CD4-positive, alpha-beta T cell treated with Interleukin-4 for 4 hours (primary cell): ENCODE data around the gene UCP2.
A peak's percentile ranks its signal among the peaks of the same experiment; 100 is the strongest.
"Not testable (repeated sequence)": the region's sequence is repeated elsewhere in the genome, so short reads cannot be mapped to it uniquely, and the experiment has no call there.

Experiments
- DNase-seq: peaks from one replicate; pipeline ENCODE4 v3.0.0-alpha.2; 2020

Gene UCP2

DNA sequence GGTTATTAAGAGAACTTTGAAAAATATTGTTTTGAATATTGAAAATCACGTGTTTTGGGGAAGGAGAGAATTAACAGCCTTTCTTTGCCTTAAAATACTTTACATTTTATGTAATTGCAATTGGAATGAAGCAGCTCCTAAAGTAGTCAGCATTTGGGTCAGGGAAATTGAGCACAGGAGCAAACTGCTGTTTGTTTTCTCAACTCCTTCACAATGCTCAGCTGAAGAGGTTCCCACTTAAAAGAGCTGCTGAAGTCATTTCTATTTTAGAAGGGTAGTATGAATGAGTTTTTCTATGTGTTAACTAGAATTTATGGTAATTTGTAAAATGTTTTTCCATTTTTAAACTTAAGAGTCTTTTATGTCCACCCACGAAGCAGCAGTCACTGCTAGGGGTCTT is 8.1 kb upstream of the UCP2 start:
- no peak for DNase-seq

DNA sequence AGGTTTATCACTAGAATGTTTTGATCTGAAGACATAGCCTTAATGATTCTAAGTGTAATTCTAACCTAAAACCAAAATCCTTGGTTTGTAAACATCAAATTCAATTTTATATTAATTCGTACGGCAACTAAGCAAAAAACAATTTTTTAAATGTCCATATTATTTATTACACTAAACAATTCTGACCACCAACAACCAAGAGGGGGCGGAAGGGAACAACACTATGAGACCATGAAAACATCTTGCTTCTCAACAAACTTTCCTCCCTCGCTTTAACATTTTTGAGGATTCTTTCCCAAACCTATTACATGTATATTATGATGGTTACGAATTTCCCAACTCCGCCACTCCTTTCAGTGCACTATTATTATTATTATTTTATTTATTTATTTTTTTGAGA is 6.5 kb upstream of the UCP2 start:
- DNase-seq: no peak

GRCh38 chr11:73988227-73988626 is 5.6 kb upstream of the UCP2 start:
- DNase-seq: no peak

GRCh38 chr11:73985661-73986060 is 3.0 kb upstream of the UCP2 start:
- not testable (repeated sequence) for DNase-seq

DNA sequence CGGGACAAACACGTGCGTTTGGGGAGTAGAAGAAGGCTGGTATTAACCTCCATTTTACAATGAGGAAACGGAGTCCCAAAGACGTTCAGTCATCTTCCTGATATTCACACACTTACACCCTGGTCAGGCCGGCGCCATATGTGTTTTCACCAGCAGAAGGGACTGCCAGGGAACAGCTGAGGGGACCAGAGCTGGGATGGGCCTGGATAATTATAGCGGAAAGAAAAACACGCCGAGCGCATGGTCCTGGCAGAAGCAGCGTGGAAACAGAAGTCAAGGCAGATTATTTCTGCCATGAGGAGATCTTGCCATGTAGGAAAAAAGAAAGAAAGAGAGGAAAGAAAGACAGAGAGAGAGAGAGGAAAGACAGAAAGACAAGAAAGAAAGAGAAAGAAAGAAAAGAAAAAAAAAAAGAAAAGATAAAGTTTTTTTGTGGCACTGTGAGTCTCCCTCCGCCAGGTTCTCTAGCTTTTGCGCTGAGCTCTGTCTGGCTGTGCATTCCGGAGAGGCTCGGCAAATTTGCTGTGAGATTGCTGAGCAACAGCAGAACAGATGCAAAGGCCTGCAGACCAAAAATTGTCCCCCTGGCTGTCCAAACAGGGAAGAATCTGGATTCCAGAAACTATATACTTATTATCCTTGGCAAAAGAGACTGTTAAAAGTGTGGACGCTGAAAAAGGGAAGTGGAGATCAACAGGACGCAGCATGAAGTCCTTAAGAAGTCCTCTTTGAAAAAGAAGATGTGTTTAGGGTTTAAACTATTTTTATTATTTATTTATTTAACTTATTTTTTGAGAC is 1.3 kb upstream of the UCP2 start:
- no peak for DNase-seq

- peak; percentile 97 for DNase-seq
These were observed 522 bp upstream of the UCP2 start for GRCh38 chr11:73982990-73983740.

DNA sequence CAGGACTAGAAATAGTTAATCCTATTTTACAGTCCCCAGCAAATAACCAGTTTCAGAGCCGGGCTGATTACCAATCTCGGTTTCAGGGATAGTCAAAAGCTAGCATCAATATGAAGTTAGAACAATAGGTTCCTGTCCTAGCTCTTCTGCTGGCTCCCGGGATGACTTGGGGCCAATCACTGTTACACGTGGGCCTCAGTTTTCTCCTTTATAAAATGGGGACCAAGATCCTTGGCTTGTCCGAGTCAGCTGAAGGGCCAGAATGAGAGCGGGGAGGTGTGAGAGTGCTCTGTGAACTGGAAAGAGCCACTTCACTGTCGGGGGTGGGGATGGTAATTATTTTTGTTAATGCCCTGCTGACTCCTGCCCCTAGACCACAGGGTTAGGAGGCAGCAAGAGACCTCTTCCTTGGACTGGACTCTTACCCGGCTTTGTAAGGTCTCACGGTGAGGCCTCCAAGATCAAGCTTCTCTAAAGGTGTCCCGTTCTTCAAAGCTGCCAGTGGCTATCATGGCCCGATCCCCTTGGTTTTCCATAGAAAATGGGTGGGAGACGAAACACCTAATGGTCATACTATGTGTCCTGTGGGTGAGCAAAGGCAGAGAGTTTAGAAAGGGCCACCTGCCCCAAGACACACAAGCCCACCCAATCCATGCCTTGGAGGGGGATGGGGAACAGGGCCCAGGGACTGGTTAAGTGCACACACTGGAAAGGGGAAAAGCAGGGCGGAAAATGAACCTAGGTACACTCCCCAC is 1.4 kb downstream of the UCP2 start:
- peak; percentile 29 for DNase-seq

- peak; percentile 94 for DNase-seq
These were observed 2.4 kb downstream of the UCP2 start for GRCh38 chr11:73980001-73980961.

- no peak for DNase-seq
These were observed 4.0 kb downstream of the UCP2 start for GRCh38 chr11:73978576-73979086.

DNA sequence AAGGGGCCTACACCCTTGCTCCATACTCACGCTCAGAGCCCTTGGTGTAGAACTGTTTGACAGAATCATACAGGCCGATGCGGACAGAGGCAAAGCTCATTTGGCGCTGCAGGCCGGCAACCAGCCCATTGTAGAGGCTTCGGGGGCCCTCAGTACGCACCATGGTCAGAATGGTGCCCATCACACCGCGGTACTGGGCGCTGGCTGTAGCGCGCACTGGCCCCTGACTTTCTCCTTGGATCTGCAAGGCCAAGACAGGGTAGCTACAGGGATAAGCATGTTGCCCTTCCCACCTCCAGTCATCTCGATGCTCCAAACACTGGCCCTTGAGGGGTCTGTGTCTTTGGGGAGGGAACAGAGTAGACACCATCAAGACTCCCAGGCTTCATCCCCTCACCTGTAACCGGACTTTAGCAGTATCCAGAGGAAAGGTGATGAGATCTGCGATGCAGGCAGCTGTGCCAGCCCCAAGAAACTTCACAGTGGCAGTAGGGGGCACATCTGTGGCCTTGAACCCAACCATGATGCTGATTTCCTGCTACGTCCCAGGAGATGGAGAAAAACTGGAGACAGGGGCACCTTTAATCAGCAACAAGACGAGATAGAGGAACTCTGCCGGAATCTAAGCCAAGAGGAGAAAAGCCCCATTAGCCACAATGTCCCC is 4.7 kb downstream of the UCP2 start:
- DNase-seq: no peak

- no peak for DNase-seq
These were observed 6.0 kb downstream of the UCP2 start for GRCh38 chr11:73976451-73977151.

- DNase-seq: no peak
These were observed 7.2 kb downstream of the UCP2 start for GRCh38 chr11:73975479-73975757.

DNA sequence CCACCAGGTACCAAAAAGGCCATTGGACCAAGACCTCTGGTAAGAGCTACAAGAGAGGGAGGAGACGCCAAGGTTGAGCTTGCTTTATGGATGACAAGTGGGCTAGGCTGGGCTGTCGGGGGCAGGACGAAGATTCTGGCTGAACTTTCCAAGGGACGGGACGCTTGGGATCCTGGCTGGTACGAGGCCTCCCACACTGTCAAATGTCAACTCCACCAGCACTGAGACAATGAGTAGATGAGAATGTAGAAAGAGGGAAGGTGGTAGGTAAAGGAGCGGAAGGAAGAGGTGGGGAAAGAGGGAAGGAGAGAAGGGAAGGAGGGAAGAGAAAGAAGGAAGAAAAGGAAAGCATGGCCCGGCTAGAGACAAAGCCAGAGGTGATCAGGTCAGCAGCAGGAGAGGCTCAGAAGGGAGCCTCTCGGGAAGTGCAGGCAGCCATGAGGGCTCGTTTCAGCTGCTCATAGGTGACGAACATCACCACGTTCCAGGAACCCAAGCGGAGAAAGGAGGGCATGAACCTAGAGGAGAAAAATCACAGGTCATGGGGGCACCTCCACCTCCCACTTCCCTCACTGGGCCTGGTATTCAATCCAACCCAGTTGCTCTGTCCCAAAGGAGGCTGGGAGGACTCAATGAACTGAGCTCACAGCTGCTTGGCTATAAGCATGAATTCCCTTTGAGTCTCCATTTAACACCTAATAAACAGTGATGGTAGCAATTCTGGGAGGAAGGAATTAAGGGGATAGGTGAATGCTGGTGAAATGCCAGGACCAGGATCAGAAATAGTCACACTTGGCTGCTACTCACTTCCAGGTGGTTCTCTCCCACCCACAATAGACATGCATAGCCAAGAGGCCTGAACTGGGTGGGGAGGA is 7.8 kb downstream of the UCP2 start:
- DNase-seq: no peak

- no peak for DNase-seq
These were observed 9.8 kb downstream of the UCP2 start for GRCh38 chr11:73972620-73973449.

- peak; percentile 41 for DNase-seq
These were observed 10.5 kb downstream of the UCP2 start for GRCh38 chr11:73972187-73972586.

GRCh38 chr11:73971175-73971719 is 11.4 kb downstream of the UCP2 start:
- DNase-seq: peak; percentile 53

GRCh38 chr11:73969991-73970800 is 12.4 kb downstream of the UCP2 start:
- peak; percentile 72 for DNase-seq

DNA sequence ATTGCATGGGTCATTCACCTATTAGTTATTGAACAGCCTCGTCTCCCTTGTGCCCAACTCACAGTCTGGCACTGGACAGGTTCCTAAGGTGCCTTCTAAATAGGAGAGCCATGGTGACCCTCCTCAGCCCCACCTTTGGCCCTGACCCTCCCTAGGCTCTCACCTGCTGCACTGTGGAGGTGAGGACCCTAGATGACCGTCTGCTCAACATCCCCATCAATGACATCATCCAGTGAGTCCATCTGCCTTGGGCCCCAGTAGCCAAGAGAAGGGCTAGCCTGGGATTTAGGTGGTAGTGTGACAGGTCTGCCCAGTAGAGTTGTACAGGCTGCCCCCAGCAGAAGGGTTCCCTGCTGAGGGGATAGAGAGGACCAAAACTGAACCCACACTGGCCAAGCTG is 13.6 kb downstream of the UCP2 start:
- DNase-seq: no peak
